Liver (tissue), 3 donors: ENCODE measurements around the gene RUNX1.

Source experiments
- CTCF ChIP-seq: fragments of 150-350 bp; IDR thresholded peaks from 2 replicates; pipeline ENCODE4 v1.5.1; 2017; ENCODE audit warnings: improper control_type of control experiment, low read depth, low read length; ENCODE audit not compliant: missing input control
- MAX ChIP-seq: IDR thresholded peaks from 2 replicates; pipeline ENCODE4 v1.6.1; 2016; ENCODE audit warnings: antibody characterized with exemption
- REST ChIP-seq: IDR thresholded peaks from 2 replicates; pipeline ENCODE4 v1.6.1; 2016; ENCODE audit warnings: antibody characterized with exemption, mild to moderate bottlenecking
- SP1 ChIP-seq: IDR thresholded peaks from 2 replicates; pipeline ENCODE4 v1.6.1; 2018; ENCODE audit warnings: antibody characterized with exemption, mild to moderate bottlenecking
- donor health status: healthy.
- donor health status: healthy.

GRCh38 chr21:34922479-34922878 lies 126.6 kb downstream of the RUNX1 start:
- TF ChIP-seq CTCF (no peak), SP1 (no peak), MAX (no peak), REST (no peak)
